Muscle of leg (tissue), 11 donors: ENCODE data around the gene ALOX5AP. TPM values are rescaled to one million over a fixed set of nuclear protein-coding genes. Genes with fewer than 3 reads are reported as not detected.

Experiments
- DNase-seq: peaks from one replicate; pipeline ENCODE4 v3.0.0; 2013
- H3K27ac ChIP-seq: one replicate; pipeline ENCODE4 v1.5.1; 2013; ENCODE audit warnings: mild to moderate bottlenecking, low read length, control low read depth
- H3K27me3 ChIP-seq: one replicate; pipeline ENCODE4 v1.6.1; 2013; ENCODE audit warnings: low read length; ENCODE audit not compliant: control insufficient read depth, insufficient read depth
- H3K36me3 ChIP-seq: one replicate; pipeline ENCODE4 v1.6.1; 2013; ENCODE audit warnings: low read length; ENCODE audit not compliant: control insufficient read depth, insufficient read depth
- H3K4me1 ChIP-seq: one replicate; pipeline ENCODE4 v1.6.1; 2013; ENCODE audit warnings: low read length; ENCODE audit not compliant: control insufficient read depth, insufficient read depth
- H3K4me3 ChIP-seq: one replicate; pipeline ENCODE4 v1.5.1; 2013; ENCODE audit warnings: low read length, control low read depth
- H3K9me3 ChIP-seq: replicated peaks from 2 replicates; pipeline ENCODE4 v1.6.1; 2013; ENCODE audit warnings: low read depth, low read length; ENCODE audit not compliant: control insufficient read depth
- WGBS: methylation state at CpG from one replicate; pipeline ENCODE4 v1.1.5; 2013; ENCODE audit warnings: missing lambda C conversion rate; ENCODE audit not compliant: insufficient coverage; 5-methylcytosine and 5-hydroxymethylcytosine counted together
- polyA plus RNA-seq, 8 donors: library from polyadenylated mRNA; unstranded; fragments of 120-200 nt; gene quantifications; one replicate each; pipeline versions ENCODE4 v1.2.1 to v1.2.3, GENCODE V29; 2013; ENCODE audit warnings: inconsistent platforms in 1 of 8, low replicate concordance in 1 of 8; ENCODE audit not compliant: insufficient read length in 8 of 8, insufficient read depth in 1 of 8
- total RNA-seq: library from RNA; stranded (reverse); fragments of 120-200 nt; gene quantifications from one replicate; pipeline ENCODE4 v1.2.4, GENCODE V29; 2013

Gene ALOX5AP
- total and polyA plus RNA-seq, 9 donors, result 3.6 to 7.2 (median 5.6) TPM

GRCh38 chr13:30757026-30757742, 21.8 kb downstream of the ALOX5AP start:
- Histone ChIP-seq H3K4me3 (no peak overlapping the region), H3K4me1 (peaks cover 6% of the 10 kb centered on the region), H3K27me3 (no peaks in the 10 kb centered on the region), H3K9me3 (no peaks in the 10 kb centered on the region), H3K36me3 (no peaks in the 10 kb centered on the region), H3K27ac (no peak overlapping the region)
- DNase-seq, result no peak
- WGBS, result 50% methylated on average over 6 of the region's 9 CpGs

DNA sequence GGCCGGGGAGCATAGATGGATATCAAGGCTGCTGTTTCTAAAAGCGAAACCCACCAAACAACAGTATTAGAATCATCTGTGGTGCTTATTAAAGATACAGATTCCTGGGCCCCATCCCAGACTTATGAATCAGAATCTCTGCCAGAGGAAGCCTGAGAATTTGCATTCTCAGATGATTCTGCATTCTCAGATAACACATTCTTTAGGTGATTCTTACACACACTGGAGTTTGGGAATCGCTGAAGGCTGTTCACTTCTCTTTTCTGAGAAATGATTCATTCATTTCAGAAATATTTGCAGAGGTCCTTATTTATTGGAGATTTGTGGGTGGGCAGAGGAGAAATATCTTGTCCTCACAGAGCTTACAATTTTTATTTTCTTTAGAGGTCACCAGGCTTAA, 24.4 kb downstream of the ALOX5AP start:
- H3K27ac ChIP-seq, result no peak overlapping the region
- no CpG with 5 or more reads among the region's 3 CpGs for WGBS
- no peak overlapping the region for H3K4me3 ChIP-seq
- H3K36me3 ChIP-seq, result no peaks in the 10 kb centered on the region
- peaks cover 3% of the 10 kb centered on the region for H3K4me1 ChIP-seq
- H3K27me3 ChIP-seq, result no peaks in the 10 kb centered on the region
- no peak for DNase-seq
- no peaks in the 10 kb centered on the region for H3K9me3 ChIP-seq

GRCh38 chr13:30762643-30763042, 27.3 kb downstream of the ALOX5AP start:
- WGBS, result 100% methylated on average over 1 of the region's 4 CpGs
- Histone ChIP-seq H3K27me3 (no peaks in the 10 kb centered on the region), H3K4me1 (no peaks in the 10 kb centered on the region), H3K4me3 (no peak overlapping the region), H3K9me3 (no peaks in the 10 kb centered on the region), H3K27ac (no peak overlapping the region), H3K36me3 (no peaks in the 10 kb centered on the region)
- DNase-seq, result no peak

DNA sequence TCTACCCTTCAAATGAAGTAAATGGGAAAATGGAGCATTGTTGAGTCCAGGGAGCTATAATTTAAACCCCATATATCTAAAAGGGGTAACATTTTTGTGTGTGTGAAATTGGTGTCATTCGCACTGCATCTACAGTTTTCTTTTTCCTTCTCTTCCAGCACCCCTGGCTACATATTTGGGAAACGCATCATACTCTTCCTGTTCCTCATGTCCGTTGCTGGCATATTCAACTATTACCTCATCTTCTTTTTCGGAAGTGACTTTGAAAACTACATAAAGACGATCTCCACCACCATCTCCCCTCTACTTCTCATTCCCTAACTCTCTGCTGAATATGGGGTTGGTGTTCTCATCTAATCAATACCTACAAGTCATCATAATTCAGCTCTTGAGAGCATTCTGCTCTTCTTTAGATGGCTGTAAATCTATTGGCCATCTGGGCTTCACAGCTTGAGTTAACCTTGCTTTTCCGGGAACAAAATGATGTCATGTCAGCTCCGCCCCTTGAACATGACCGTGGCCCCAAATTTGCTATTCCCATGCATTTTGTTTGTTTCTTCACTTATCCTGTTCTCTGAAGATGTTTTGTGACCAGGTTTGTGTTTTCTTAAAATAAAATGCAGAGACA, 28.6 kb downstream of the ALOX5AP start:
- Histone ChIP-seq H3K27ac (no peak overlapping the region), H3K4me1 (no peaks in the 10 kb centered on the region), H3K4me3 (no peak overlapping the region), H3K27me3 (no peaks in the 10 kb centered on the region), H3K9me3 (no peaks in the 10 kb centered on the region), H3K36me3 (no peaks in the 10 kb centered on the region)
- WGBS, result 20% methylated on average over 1 of the region's 8 CpGs
- DNase-seq, result no peak

DNA sequence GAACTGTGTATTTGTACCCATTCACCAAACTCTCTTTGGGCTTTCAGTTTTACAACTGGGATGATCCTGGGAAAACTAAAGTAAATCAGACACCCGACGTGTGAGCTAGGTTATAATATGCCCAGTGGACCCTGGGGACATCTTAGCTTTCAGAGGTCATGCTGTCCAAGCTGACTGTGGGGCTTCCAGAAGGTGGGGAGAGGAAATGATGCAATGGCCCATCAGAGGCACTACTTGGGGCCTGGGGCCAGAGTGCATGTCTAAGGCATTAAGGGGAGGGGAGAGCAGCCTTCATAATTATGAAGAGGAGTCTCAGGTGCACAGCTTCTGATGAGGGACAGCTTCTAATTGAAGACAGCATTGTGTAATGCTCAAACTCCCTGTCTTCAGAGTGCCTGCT, 30.9 kb downstream of the ALOX5AP start:
- H3K27ac ChIP-seq, result no peak overlapping the region
- no peak for DNase-seq
- 7% methylated on average over 2 of the region's 2 CpGs for WGBS
- H3K9me3 ChIP-seq, result no peaks in the 10 kb centered on the region
- no peaks in the 10 kb centered on the region for H3K4me1 ChIP-seq
- H3K27me3 ChIP-seq, result no peaks in the 10 kb centered on the region
- no peak overlapping the region for H3K4me3 ChIP-seq
- H3K36me3 ChIP-seq, result no peaks in the 10 kb centered on the region

- no peaks in the 10 kb centered on the region for H3K9me3 ChIP-seq
- no peak overlapping the region for H3K4me3 ChIP-seq
- no CpG with 5 or more reads among the region's 4 CpGs for WGBS
- H3K4me1 ChIP-seq, result no peaks in the 10 kb centered on the region
- no peak for DNase-seq
- no peaks in the 10 kb centered on the region for H3K27me3 ChIP-seq
- no peak overlapping the region for H3K27ac ChIP-seq
- H3K36me3 ChIP-seq, result no peaks in the 10 kb centered on the region
These were observed 35.6 kb downstream of the ALOX5AP start for GRCh38 chr13:30770929-30771328.

DNA sequence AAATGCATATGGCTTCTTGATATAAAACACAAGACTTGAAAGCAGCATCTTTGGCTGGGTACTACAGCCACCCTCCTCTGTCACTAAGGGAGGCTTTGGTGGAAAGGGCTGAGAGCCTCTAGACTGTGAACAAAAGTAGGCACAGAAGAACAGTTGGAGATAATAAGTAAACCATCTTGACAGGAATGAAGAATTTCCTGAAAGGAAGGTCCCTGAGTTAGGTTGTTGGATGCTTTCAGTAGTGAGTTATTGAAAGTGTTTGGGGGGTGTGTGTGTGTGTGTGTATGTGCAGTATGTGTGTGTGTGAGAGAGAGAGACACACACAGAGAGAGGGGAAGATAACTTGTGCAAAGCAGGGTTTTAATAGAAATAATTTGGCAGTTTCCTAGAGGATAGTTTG, 38.2 kb downstream of the ALOX5AP start:
- Histone ChIP-seq H3K4me1 (no peaks in the 10 kb centered on the region), H3K27ac (no peak overlapping the region), H3K9me3 (no peaks in the 10 kb centered on the region), H3K4me3 (no peak overlapping the region), H3K36me3 (no peaks in the 10 kb centered on the region), H3K27me3 (no peaks in the 10 kb centered on the region)
- DNase-seq, result no peak

DNA sequence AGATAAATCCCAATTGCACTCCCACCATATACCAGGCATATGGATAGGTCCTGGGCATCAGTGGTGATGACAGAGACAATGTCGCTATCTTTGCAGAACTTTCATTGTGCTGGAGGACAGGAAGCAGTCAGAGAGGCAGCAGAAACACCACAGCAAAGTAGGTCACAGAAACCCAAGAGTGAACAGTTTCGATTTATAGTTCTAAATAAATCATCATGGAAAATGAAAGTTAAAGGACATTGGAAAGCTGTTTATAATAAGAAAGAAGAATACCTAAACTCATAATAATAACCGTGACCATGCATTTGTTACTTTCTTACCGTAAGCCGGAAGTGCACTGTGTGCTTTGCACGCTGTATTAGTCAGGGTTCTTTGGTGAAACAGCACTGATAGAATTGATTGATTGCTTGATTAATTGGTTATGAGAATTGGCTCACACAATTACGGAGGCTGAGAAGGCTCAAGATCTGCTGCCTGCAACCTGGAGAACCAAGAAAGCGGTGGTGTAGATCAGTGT, 38.9 kb downstream of the ALOX5AP start:
- Histone ChIP-seq H3K27ac (no peak overlapping the region), H3K4me1 (no peaks in the 10 kb centered on the region), H3K4me3 (no peak overlapping the region), H3K27me3 (no peaks in the 10 kb centered on the region), H3K9me3 (no peaks in the 10 kb centered on the region), H3K36me3 (no peaks in the 10 kb centered on the region)
- 98% methylated on average over 5 of the region's 8 CpGs for WGBS
- DNase-seq, result no peak

GRCh38 chr13:30776661-30777060, 41.3 kb downstream of the ALOX5AP start:
- no peak for DNase-seq
- H3K4me3 ChIP-seq, result no peak overlapping the region
- no peaks in the 10 kb centered on the region for H3K27me3 ChIP-seq
- H3K9me3 ChIP-seq, result no peaks in the 10 kb centered on the region
- no peaks in the 10 kb centered on the region for H3K36me3 ChIP-seq
- 20% methylated on average over 1 of the region's 2 CpGs for WGBS
- no peak overlapping the region for H3K27ac ChIP-seq
- H3K4me1 ChIP-seq, result no peaks in the 10 kb centered on the region

- no peak for DNase-seq
- Histone ChIP-seq H3K36me3 (no peaks in the 10 kb centered on the region), H3K27ac (no peak overlapping the region), H3K27me3 (no peaks in the 10 kb centered on the region), H3K4me1 (no peaks in the 10 kb centered on the region), H3K9me3 (no peaks in the 10 kb centered on the region), H3K4me3 (no peak overlapping the region)
- 66% methylated on average over 4 of the region's 5 CpGs for WGBS
These were observed 43.7 kb downstream of the ALOX5AP start for GRCh38 chr13:30779016-30779415.
